Measurements from ENCODE around the gene RALY. TPM values are rescaled to one million over a fixed set of nuclear protein-coding genes. Genes with fewer than 3 reads are reported as not detected.

The RALY gene
- total RNA-seq, 1 experiment from 2014 or later: 119 TPM

DNA sequence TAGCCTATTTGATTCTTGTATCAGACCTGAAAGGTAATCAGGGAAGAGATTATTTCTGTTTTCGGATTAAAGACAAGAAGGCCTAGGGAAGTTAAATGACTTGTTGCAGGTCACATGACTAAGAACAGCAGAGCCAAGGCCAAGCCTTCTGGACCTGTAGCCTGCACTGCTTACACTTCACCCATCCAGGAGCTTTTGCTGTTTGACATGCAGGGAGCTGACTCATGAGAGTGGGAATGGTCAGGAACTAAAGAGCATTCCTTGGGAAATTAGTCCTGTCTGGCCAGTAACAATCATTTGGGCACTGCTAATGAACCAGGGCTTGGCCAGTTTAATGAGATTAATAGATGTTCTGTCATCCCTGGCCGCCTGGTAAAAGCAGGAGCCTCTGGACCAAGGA, 71.5 kb downstream of the RALY start:
- ChIA-PET CTCF (interaction anchor here (1.6 kb wide), 1 partner anchor 150 kb away, joined by 4 read pairs; no protein-coding TSS in a partner anchor), POLR2A (no interaction called here), RAD21 (ENCODE audit: low non-redundant PET in 1 of 2, low total read pairs in 2 of 2, uncharacterized antibody in 2 of 2, unreplicated experiment in 2 of 2) (no interaction called here)
- TF ChIP-seq CEBPB (IDR thresholded peaks at IDR 0.05; ENCODE audit: low read depth): no peak
- no peak for TF ChIP-seq POLR2A (IDR thresholded peaks at IDR 0.05; ENCODE audit: borderline replicate concordance, extremely low read depth, insufficient read depth, insufficient read length)
- no peak for TF ChIP-seq SP1 (IDR thresholded peaks at IDR 0.05; ENCODE audit: low read depth)
- TF ChIP-seq ZNF274 (IDR thresholded peaks at IDR 0.05; ENCODE audit: low read depth, low read length): no peak
- TF ChIP-seq EZH2phosphoT487 (IDR thresholded peaks at IDR 0.05; ENCODE audit: borderline replicate concordance): no peak
- no peak for TF ChIP-seq CTCF (IDR thresholded peaks at IDR 0.05 in 2 of 3, conservative IDR thresholded peaks at IDR 0.05 in 1 of 3; ENCODE audit: borderline replicate concordance in 1 of 3, insufficient read depth in 1 of 3, low read depth in 2 of 3, low read length in 2 of 3)
- TF ChIP-seq YY1 (IDR thresholded peaks at IDR 0.05; ENCODE audit: extremely low read depth, insufficient replicate concordance, low read depth, low read length): no peak
- TF ChIP-seq, protein P1, sequence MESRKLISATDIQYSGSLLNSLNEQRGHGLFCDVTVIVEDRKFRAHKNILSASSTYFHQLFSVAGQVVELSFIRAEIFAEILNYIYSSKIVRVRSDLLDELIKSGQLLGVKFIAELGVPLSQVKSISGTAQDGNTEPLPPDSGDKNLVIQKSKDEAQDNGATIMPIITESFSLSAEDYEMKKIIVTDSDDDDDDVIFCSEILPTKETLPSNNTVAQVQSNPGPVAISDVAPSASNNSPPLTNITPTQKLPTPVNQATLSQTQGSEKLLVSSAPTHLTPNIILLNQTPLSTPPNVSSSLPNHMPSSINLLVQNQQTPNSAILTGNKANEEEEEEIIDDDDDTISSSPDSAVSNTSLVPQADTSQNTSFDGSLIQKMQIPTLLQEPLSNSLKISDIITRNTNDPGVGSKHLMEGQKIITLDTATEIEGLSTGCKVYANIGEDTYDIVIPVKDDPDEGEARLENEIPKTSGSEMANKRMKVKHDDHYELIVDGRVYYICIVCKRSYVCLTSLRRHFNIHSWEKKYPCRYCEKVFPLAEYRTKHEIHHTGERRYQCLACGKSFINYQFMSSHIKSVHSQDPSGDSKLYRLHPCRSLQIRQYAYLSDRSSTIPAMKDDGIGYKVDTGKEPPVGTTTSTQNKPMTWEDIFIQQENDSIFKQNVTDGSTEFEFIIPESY (IDR thresholded peaks at IDR 0.05; ENCODE audit: extremely low read depth, insufficient replicate concordance, low read length): no peak
- TF ChIP-seq MAX (IDR thresholded peaks at IDR 0.05): no peak
- no peak for TF ChIP-seq POLR2AphosphoS5 (IDR thresholded peaks at IDR 0.05; ENCODE audit: low read depth, low read length)
- TF ChIP-seq, protein P2, sequence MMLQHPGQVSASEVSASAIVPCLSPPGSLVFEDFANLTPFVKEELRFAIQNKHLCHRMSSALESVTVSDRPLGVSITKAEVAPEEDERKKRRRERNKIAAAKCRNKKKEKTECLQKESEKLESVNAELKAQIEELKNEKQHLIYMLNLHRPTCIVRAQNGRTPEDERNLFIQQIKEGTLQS (IDR thresholded peaks at IDR 0.05): no peak
- no peak for TF ChIP-seq CBX3 (IDR thresholded peaks at IDR 0.05; ENCODE audit: low read depth)
- no peak for TF ChIP-seq FOSL1 (IDR thresholded peaks at IDR 0.05; ENCODE audit: low read depth)
- TF ChIP-seq TCF7L2 (IDR thresholded peaks at IDR 0.05; ENCODE audit: borderline replicate concordance, extremely low read depth, insufficient read depth, insufficient read length): no peak
- TF ChIP-seq SIN3A (IDR thresholded peaks at IDR 0.05; ENCODE audit: low read depth): no peak
- no peak for TF ChIP-seq ELF1 (IDR thresholded peaks at IDR 0.05; ENCODE audit: borderline replicate concordance, low read depth)
- Histone ChIP-seq H3K9ac (ENCODE audit: low read length) (no peak overlapping the region), H3K4me2 (ENCODE audit: low read length) (no peak overlapping the region), H3K36me3 (ENCODE audit: control insufficient read depth in 1 of 2, insufficient read depth in 2 of 2, low read length in 2 of 2) (no peaks in the 10 kb centered on the region), H3K4me3 (replicated peaks in 1 of 2; ENCODE audit: low read depth in 1 of 2, low read length in 2 of 2) (no peak overlapping the region), H3K79me2 (ENCODE audit: insufficient read depth, low read length) (peaks cover 44% of the 10 kb centered on the region; the same call in 1 of the 2 replicates), H4K20me1 (ENCODE audit: insufficient read depth) (peaks cover 3% of the 10 kb centered on the region; the same call in 1 of the 2 replicates), H3K9me3 (ENCODE audit: control insufficient read depth in 1 of 2, insufficient read depth in 1 of 2, low read depth in 1 of 2, low read length in 2 of 2) (no peaks in the 10 kb centered on the region), H3K9me2 (ENCODE audit: insufficient read depth) (no peaks in the 10 kb centered on the region), H2AFZ (ENCODE audit: low read depth, low read length, poor library complexity, severe bottlenecking) (no peak overlapping the region), H3K27ac (ENCODE audit: low read depth, low read length) (no peak overlapping the region), H3K27me3 (ENCODE audit: insufficient read depth, low read length) (no peaks in the 10 kb centered on the region), H3K4me1 (ENCODE audit: control insufficient read depth in 1 of 2, insufficient read depth in 2 of 2, low read length in 2 of 2) (peaks cover 0 to 13% of the 10 kb centered on the region in 2 experiments; a peak in 1 of 4 replicates)
- intact Hi-C loops (cut with micrococcal nuclease): loop anchor here (5.0 to 10.0 kb wide), 2 partner anchors 270 to 618 kb away; no protein-coding TSS in a partner anchor
- ATAC-seq (no peak), DNase-seq (ENCODE audit: low read depth, low spot score) (no peak)
- no TSS peak for BruUV-seq (replicated peaks)

Measured in HCT116 (cell line).